Islet precursor cell (in vitro differentiated cells): ENCODE measurements around the gene RBMY1F.
"Not testable (repeated sequence)": the region's sequence is repeated elsewhere in the genome, so short reads cannot be mapped to it uniquely, and the experiment has no call there.

ENCODE experiments used
- DNase-seq: peaks from one replicate; pipeline ENCODE4 v3.0.0-alpha.2; 2018

The RBMY1F gene

DNA sequence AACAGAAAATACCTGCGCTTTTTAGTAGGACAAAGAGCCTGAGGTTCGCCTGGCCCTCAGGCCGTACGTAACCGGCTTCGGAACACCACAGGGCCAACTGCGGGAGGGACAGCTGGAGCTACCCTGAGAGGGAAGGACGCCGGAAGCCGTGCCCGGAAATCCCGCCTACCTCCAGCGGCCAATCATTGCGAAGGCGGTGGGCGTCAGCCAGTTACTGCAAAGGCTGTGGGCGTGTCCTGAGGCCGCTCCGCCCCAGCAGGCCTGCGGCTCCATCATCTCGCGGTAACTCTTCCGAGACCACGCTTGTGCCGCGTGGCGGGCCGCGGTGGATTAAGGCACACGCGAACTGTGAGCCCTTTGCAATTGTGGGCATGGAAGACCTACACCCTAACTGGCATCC lies at the start of gene RBMY1F:
RBMY1F (minus strand) TSS at position 101 of the 400 bp plus-strand sequence. CDS start 1,954 bp downstream, outside the sequence.
- not testable (repeated sequence) for DNase-seq

DNA sequence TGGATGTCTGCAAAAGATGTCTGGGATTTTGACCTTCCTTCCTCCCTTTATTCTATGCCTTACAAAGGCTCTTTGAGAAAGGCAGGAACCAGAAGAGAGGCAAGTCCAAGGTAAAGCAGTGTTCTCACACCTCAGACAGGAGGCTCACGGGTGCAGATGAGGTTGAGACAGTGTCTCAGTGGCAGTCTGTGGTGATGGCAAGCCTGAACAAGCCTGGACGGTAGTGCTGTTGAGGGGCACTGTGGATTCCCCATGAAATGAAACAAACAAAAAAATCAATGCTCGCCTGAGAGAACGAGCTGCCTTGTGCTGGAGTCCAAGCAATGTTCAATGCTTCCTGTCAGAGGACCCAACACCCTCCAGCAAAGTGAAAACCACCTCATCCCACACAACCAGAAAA lies 31.6 kb downstream of the RBMY1F start:
- DNase-seq: not testable (repeated sequence)

DNA sequence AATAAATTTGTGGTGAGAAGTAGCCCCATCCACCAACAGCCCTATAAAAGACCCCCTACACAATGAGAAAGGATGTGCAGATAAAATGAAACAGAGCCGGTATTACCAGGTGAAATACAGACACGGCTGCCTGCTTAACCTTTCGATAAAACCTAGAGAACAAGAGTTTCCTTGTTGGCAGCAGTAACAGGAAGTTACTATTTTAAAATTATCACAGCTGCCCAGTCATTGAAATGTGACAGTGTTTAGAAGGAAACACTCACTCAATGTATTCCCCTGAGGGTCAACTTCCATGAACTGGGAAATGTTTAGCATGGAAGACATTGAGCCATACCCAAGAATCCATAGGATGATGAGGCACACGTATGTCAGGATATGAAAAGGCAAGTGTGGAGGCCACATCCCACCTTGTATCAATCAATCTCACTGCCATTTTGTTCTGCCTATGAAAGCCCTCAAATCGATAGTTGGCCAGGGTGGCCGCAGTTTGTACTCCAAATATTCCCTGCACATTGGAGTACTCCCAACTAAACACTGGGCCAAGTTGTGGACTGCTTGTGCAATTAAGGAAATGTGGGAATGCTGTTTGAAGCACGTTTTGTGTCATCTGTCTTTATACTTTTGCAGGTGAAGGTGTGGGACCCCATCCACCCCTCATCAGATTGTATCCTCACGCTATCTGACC lies 41.6 kb downstream of the RBMY1F start:
- DNase-seq: not testable (repeated sequence)

DNA sequence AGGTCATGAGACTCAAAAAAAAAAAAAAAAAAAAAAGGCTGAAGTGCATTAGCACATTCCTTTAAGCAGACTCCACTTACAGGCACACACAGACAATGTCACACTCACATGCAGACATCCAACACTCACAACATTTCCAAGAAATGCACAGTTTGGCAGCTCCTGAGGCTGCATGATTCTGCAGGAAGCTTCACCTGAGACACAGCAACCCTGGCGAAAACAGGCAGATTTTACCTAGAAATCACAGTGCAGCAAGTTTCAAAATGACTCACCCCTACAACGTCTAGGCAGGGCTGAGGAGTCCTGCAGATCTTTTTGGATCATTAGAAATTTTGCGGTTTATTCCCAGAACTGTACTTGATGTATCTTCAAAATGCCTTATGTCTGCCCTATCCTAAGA lies 48.0 kb downstream of the RBMY1F start:
- DNase-seq: not testable (repeated sequence)

DNA sequence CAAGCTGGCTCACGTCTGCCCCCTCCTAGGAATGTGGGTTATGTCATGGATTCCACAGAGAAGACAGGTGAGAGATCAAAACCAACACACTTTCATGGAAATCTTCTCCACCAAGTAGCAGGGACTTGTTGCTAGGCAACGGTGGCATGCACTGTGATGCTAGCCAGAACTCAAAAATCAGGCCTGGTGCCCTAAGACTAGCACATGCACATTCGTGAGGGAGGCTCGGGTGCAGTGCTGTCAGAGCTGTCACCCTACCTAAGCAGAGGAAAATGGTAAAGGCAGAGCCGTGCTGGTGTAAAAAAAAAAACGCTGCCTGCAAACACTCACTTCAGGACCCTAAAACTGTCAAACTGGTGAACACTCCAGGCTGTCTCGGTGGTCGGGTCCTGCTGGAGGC lies 52.2 kb downstream of the RBMY1F start:
- DNase-seq: not testable (repeated sequence)
